OCI-LY7 (cell line): ENCODE measurements around the gene BBS9.

Source experiments
- EZH2phosphoT487 ChIP-seq: fragments of 200-600 bp; sonication (generic); IDR thresholded peaks from 2 replicates; pipeline ENCODE4 v1.6.1; 2018; ENCODE audit warnings: low read depth, borderline replicate concordance, mild to moderate bottlenecking, mixed run types, antibody characterized with exemption, low read length, moderate library complexity, mixed read lengths
- TF ChIP-seq, protein P1 (sequence below): fragments of 200-600 bp; sonication (generic); conservative IDR thresholded peaks from 2 replicates; pipeline ENCODE4 v1.5.1; 2014; ENCODE audit warnings: mild to moderate bottlenecking, antibody characterized with exemption, low read length, moderate library complexity, mixed read lengths

DNA sequence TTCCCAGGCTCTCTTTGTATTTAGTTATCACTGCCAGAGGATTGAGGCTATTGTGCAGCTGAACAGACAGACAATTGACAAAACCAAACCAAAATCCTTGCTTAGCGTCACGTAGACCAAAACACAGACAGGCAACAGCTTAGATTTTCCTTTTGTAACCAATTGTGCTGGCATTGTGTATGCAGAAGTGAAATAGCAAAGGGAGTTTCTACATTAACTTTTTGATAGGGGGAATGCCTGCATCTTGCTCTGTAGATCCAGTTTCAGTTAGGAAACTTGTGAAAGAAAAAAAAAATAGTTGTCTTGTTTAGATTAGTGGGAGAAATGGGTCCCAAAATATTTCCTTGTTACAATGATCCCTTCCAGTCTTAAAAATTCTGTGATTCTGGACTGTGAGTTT, 333.8 kb downstream of the BBS9 start:
- TF ChIP-seq, protein P1, sequence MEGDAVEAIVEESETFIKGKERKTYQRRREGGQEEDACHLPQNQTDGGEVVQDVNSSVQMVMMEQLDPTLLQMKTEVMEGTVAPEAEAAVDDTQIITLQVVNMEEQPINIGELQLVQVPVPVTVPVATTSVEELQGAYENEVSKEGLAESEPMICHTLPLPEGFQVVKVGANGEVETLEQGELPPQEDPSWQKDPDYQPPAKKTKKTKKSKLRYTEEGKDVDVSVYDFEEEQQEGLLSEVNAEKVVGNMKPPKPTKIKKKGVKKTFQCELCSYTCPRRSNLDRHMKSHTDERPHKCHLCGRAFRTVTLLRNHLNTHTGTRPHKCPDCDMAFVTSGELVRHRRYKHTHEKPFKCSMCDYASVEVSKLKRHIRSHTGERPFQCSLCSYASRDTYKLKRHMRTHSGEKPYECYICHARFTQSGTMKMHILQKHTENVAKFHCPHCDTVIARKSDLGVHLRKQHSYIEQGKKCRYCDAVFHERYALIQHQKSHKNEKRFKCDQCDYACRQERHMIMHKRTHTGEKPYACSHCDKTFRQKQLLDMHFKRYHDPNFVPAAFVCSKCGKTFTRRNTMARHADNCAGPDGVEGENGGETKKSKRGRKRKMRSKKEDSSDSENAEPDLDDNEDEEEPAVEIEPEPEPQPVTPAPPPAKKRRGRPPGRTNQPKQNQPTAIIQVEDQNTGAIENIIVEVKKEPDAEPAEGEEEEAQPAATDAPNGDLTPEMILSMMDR = no peak
- TF ChIP-seq EZH2phosphoT487 = no peak
